SU-DHL-6 (cell line): ENCODE results near the gene LDB1.
A peak's percentile ranks its signal among the peaks of the same experiment; 100 is the strongest.

Source experiments
- H2AFZ ChIP-seq: fragments of 200-600 bp; sonication (generic); 2 replicates; pipeline ENCODE4 v1.6.1; 2014; ENCODE audit warnings: low read depth, mild to moderate bottlenecking, moderate library complexity, mixed read lengths, antibody characterized with exemption, low read length; ENCODE audit not compliant: severe bottlenecking
- H3F3A ChIP-seq: fragments of 200-600 bp; shearing (Covaris generic); 2 replicates; pipeline ENCODE4 v1.6.0; 2016; ENCODE audit warnings: antibody characterized with exemption, mild to moderate bottlenecking; ENCODE audit not compliant: insufficient read depth
- H3K27ac ChIP-seq: fragments of 200-600 bp; sonication (generic); 2 replicates; pipeline ENCODE4 v1.5.1; 2016; ENCODE audit warnings: low read depth, mild to moderate bottlenecking, low read length, moderate library complexity, mixed read lengths
- H3K27me3 ChIP-seq: fragments of 200-600 bp; sonication (generic), shearing (Covaris generic); 2 replicates; pipeline ENCODE4 v1.6.0; 2014; ENCODE audit warnings: mild to moderate bottlenecking, low read length
- H3K36me3 ChIP-seq: fragments of 200-600 bp; sonication (generic); 2 replicates; pipeline ENCODE4 v1.6.1; 2014; ENCODE audit warnings: mild to moderate bottlenecking, low read length, mixed read lengths
- H3K4me2 ChIP-seq: fragments of 300-600, 200-600 bp; shearing (Covaris generic), sonication (generic); 2 replicates; pipeline ENCODE4 v1.6.0; 2014; ENCODE audit warnings: low read length, low read depth, mild to moderate bottlenecking; ENCODE audit not compliant: poor library complexity, severe bottlenecking
- H3K4me3 ChIP-seq: fragments of 200-600 bp; sonication (generic); 2 replicates; pipeline ENCODE4 v1.5.1; 2014; ENCODE audit warnings: antibody characterized with exemption, low read length, mild to moderate bottlenecking, mixed read lengths; ENCODE audit not compliant: insufficient read depth, poor library complexity, severe bottlenecking
- H3K79me2 ChIP-seq: fragments of 200-600 bp; sonication (generic); 2 replicates; pipeline ENCODE4 v1.6.1; 2014; ENCODE audit warnings: mild to moderate bottlenecking, low read length, moderate library complexity; ENCODE audit not compliant: insufficient read depth
- H3K9ac ChIP-seq: fragments of 200-600 bp; sonication (generic); 2 replicates; pipeline ENCODE4 v1.7.0; 2014; ENCODE audit warnings: mild to moderate bottlenecking, low read length
- H3K9me2 ChIP-seq: fragments of 200-600 bp; sonication (generic); replicated peaks from 2 replicates; pipeline ENCODE4 v1.6.1; 2014; ENCODE audit warnings: low read length; ENCODE audit not compliant: insufficient read depth
- H3K9me3 ChIP-seq: fragments of 200-600 bp; sonication (generic); 2 replicates; pipeline ENCODE4 v1.6.1; 2014; ENCODE audit warnings: low read length, mixed read lengths; ENCODE audit not compliant: insufficient read depth
- H4K20me1 ChIP-seq: fragments of 200-600 bp; sonication (generic); 2 replicates; pipeline ENCODE4 v1.6.1; 2014; ENCODE audit warnings: low read depth, mild to moderate bottlenecking, antibody characterized with exemption, low read length, moderate library complexity, mixed read lengths
- EZH2phosphoT487 ChIP-seq: fragments of 200-600 bp; sonication (generic), shearing (Covaris generic); conservative IDR thresholded peaks from 2 replicates; pipeline ENCODE4 v1.6.1; 2018; ENCODE audit warnings: mild to moderate bottlenecking, antibody characterized with exemption, low read length, moderate library complexity, mixed read lengths
- TF ChIP-seq, protein P1 (sequence below): fragments of 200-600 bp; sonication (generic); IDR thresholded peaks from one replicate; pipeline ENCODE4 v1.5.1; 2017; ENCODE audit warnings: antibody characterized with exemption, mild to moderate bottlenecking, low read length, moderate library complexity; ENCODE audit not compliant: insufficient read depth, poor library complexity, severe bottlenecking

Gene LDB1

GRCh38 chr10:102135956-102136526, 15.9 kb upstream of the LDB1 start:
- Histone ChIP-seq H4K20me1 (peaks cover 18% of the 10 kb centered on the region; the same call in 1 of the 2 replicates), H3K4me2 (peak overlapping the region; percentile 66), H3K36me3 (peaks cover 13% of the 10 kb centered on the region; the same call in 1 of the 2 replicates), H3K9ac (peak overlapping the region; percentile 92), H3F3A (peaks cover 8% of the 10 kb centered on the region; the same call in 1 of the 2 replicates), H3K27ac (no peak overlapping the region), H2AFZ (no peak overlapping the region), H3K4me3 (no peak overlapping the region), H3K79me2 (peaks cover 82% of the 10 kb centered on the region), H3K27me3 (no peaks in the 10 kb centered on the region), H3K9me2 (no peaks in the 10 kb centered on the region), H3K9me3 (no peaks in the 10 kb centered on the region)
- TF ChIP-seq, protein P1, sequence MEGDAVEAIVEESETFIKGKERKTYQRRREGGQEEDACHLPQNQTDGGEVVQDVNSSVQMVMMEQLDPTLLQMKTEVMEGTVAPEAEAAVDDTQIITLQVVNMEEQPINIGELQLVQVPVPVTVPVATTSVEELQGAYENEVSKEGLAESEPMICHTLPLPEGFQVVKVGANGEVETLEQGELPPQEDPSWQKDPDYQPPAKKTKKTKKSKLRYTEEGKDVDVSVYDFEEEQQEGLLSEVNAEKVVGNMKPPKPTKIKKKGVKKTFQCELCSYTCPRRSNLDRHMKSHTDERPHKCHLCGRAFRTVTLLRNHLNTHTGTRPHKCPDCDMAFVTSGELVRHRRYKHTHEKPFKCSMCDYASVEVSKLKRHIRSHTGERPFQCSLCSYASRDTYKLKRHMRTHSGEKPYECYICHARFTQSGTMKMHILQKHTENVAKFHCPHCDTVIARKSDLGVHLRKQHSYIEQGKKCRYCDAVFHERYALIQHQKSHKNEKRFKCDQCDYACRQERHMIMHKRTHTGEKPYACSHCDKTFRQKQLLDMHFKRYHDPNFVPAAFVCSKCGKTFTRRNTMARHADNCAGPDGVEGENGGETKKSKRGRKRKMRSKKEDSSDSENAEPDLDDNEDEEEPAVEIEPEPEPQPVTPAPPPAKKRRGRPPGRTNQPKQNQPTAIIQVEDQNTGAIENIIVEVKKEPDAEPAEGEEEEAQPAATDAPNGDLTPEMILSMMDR, result no peak
- no peak for TF ChIP-seq EZH2phosphoT487

- Histone ChIP-seq H3K27me3 (no peaks in the 10 kb centered on the region), H3K79me2 (peaks cover 66% of the 10 kb centered on the region), H3K9me2 (no peaks in the 10 kb centered on the region), H3K9me3 (no peaks in the 10 kb centered on the region), H3K27ac (no peak overlapping the region), H4K20me1 (peaks cover 18% of the 10 kb centered on the region; the same call in 1 of the 2 replicates), H3K4me2 (peak overlapping the region; percentile 66), H3F3A (peaks cover 8% of the 10 kb centered on the region; the same call in 1 of the 2 replicates), H3K4me3 (peak overlapping the region; percentile 89), H2AFZ (no peak overlapping the region), H3K36me3 (peaks cover 13% of the 10 kb centered on the region; the same call in 1 of the 2 replicates), H3K9ac (peak overlapping the region; percentile 92)
- TF ChIP-seq, protein P1, result no peak
- no peak for TF ChIP-seq EZH2phosphoT487
Observed at GRCh38 chr10:102134416-102134815, 14.2 kb upstream of the LDB1 start.

- H3K4me2 ChIP-seq, result peak overlapping the region; percentile 66
- TF ChIP-seq, protein P1, result no peak
- TF ChIP-seq EZH2phosphoT487, result no peak
- peak overlapping the region; percentile 89 for H3K4me3 ChIP-seq
- peaks cover 18% of the 10 kb centered on the region; the same call in 1 of the 2 replicates for H4K20me1 ChIP-seq
- peaks cover 8% of the 10 kb centered on the region; the same call in 1 of the 2 replicates for H3F3A ChIP-seq
- H3K79me2 ChIP-seq, result peaks cover 58% of the 10 kb centered on the region
- peaks cover 11% of the 10 kb centered on the region; the same call in 1 of the 2 replicates for H3K36me3 ChIP-seq
- H3K27ac ChIP-seq, result peak overlapping the region; percentile 67
- H2AFZ ChIP-seq, result peak overlapping the region; percentile 98
- H3K9me3 ChIP-seq, result no peaks in the 10 kb centered on the region
- H3K27me3 ChIP-seq, result no peaks in the 10 kb centered on the region
- H3K9ac ChIP-seq, result peak overlapping the region; percentile 92
- H3K9me2 ChIP-seq, result no peaks in the 10 kb centered on the region
Observed at GRCh38 chr10:102133373-102134195, 13.4 kb upstream of the LDB1 start.
